GM12872 (cell line): ENCODE data around the gene LRRC18.

ENCODE experiments used
- TF ChIP-seq, protein P1 (sequence below): IDR thresholded peaks from 3 replicates; pipeline ENCODE4 v1.5.1; 2011; ENCODE audit warnings: low read depth, mild to moderate bottlenecking, low read length, moderate library complexity; ENCODE audit not compliant: insufficient read depth

The LRRC18 gene

DNA sequence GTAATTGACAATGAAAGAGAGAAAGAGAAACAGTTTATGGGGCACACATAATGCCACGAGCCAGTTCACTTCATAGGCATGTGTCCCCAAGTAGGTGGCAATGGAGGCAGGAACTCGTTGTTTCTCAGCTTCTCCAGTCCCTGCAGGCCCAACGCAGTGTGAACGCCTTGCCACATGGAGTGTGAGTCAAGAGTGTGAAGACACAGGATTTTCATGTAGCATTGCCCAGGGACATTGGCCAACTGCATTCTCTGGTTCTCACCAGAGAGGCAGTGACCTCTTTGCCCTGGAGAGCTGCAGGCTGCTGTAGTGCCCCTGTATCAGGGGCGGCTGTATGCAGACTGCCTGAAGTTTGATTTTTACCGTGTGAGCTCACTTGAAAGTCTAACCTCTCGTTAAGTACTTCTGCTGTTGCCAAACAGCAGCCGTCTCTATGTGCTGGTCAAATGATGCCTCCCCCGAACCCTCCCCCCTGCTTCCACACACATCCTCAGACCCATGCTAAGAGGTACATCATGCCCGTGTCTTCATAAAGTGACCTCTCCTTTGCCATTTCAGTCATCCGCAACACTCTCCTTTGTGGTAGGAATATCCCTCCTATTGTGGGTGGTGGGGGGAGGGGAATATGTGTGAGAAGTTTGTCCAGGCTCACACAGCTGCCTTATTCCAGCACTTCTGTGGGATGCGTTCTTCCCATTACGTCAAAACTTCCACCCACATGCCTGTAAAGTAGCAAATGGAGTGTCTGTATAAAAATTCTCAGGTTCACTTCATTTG is 12.7 kb downstream of the LRRC18 start:
- TF ChIP-seq, protein P1, sequence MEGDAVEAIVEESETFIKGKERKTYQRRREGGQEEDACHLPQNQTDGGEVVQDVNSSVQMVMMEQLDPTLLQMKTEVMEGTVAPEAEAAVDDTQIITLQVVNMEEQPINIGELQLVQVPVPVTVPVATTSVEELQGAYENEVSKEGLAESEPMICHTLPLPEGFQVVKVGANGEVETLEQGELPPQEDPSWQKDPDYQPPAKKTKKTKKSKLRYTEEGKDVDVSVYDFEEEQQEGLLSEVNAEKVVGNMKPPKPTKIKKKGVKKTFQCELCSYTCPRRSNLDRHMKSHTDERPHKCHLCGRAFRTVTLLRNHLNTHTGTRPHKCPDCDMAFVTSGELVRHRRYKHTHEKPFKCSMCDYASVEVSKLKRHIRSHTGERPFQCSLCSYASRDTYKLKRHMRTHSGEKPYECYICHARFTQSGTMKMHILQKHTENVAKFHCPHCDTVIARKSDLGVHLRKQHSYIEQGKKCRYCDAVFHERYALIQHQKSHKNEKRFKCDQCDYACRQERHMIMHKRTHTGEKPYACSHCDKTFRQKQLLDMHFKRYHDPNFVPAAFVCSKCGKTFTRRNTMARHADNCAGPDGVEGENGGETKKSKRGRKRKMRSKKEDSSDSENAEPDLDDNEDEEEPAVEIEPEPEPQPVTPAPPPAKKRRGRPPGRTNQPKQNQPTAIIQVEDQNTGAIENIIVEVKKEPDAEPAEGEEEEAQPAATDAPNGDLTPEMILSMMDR: no peak

DNA sequence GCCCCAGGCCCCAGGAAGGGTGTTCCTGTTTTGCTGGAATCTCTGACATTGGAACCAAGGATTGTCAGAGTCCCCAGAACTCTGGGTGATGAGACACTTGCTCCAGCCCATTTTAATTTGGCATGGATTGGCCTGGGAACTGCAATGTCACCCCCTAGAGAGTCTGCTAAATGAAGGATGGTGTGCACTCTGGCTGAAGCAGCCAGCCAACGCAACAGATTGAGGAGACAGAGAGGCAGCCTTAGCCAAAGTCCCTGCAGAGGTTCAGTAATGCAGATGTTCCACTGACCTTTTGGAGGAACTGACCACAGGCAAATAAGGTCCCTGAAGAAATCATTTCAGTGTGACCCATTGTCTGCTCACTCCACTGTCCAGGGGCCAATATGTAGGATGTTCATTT is 13.4 kb downstream of the LRRC18 start:
- TF ChIP-seq, protein P1: no peak

DNA sequence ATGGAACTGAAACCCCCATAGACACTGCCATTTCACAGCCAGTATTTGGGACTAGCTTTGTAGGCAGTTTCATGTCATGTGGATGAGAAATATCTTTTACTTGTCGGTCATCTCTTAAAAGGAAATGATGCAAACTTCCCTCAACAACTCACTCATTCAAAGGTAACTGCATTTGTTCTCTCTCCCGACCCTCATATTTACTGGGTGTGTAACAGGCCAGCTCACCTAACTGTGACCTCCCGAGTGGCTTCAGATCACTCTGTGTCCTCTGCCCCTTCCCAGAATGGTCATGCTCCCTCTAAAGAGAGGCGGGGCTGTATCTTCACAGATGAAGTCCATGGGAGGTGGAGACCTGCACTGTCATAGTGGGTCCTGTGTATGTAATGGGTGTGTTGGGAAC is 14.7 kb downstream of the LRRC18 start:
- TF ChIP-seq, protein P1: no peak

DNA sequence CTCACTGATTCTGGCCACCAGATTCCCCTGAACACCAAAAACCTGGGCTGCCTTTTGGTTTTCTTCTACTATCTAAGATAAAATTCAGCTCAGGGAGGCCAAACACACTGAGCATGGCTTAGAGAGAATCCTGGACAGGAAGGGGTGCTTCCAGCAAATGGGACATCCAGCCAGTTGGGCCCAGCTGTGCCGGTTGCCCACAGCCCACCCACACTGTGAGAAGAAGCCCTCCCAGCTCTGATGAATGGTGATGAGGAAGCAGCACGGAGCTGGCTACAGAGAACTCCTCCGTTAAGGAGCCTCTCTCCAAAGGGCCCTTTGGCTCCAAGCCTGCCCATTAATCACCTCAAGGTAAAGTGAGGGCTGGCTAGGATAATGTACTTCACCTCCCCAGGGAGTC is 15.9 kb downstream of the LRRC18 start:
- TF ChIP-seq, protein P1: no peak

DNA sequence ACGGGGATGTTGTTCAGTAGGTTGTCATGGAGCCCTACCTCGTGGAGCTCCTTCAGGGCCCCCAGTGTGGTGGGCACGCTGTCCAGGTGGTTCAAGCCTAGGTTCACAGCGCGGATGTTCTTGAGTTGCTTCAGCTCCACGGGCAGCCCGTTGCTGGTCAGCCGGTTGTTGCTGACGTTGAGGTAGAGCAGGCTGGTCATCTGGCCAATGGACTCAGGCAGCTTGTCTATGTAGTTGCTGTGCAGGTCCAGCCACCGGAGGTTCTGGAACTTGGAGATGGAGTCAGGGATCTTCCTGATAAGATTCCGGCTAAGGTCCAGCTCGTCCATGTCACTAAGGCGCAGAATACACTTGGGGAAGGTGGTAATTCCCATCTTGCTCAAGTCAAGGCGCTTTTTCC is 26.0 kb downstream of the LRRC18 start:
- TF ChIP-seq, protein P1: no peak

DNA sequence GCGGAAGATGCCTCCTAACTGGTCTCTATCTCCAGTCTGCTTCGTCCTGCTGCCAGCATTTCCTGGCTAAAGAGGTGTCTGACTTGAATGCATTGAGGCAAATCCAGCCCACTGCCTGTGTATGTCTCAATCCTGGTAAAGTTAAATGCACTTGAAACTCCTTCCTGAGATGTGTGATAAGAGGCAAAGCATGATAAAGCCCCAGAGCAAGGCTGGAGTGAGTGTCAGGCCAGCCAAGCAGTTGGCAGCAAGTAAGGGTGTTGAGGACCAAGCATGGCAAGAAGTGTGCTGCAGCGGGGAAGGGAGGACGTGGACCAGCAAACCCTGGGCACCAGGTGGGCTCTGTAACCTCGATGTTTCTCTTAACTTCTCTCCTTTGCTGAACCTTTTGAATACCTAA is 29.1 kb downstream of the LRRC18 start:
- TF ChIP-seq, protein P1: no peak

DNA sequence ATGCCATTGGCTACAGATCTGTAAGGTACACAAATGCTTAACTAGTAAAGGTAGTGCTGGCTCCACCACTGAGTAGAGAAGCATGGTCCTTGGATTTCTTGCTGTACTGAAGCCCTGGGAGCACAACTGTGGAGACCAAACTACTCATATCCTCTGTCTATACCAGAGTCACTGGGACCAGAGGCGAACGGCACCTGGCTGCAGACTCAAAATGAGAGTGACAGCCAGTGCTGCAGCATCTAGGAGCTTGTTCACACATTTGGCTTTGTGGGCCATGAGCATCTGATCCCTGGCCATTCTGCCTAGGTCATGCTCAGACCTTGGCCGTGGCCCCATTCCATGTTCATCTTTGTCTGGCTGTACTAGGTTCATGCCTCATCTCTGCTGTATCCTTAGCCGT is 31.9 kb downstream of the LRRC18 start:
- TF ChIP-seq, protein P1: no peak

DNA sequence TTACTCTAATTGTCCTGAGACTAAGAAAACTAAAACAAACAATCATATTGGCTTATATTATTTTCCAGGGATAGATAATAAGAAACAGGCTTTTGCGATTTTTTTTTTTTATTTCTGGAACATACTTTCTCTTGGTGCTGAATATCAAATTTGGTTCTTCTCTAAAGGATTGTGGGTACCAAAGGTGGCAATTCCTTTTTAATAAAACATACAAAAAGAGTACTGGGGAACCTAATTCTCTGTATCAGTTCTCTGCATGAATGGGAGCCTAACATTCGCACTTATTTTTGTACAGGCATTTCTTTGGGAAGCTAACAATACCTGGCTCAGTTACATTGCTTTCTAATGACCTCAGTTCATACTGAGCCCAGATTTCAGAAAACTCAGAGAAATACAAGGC is 32.8 kb downstream of the LRRC18 start:
- TF ChIP-seq, protein P1: no peak
